ENCODE results near the gene YKT6. TPM values are rescaled to one million over a fixed set of nuclear protein-coding genes. Genes with fewer than 3 reads are reported as not detected.

YKT6 gene
- total and polyA plus RNA-seq, 2 of the 8 experiments (the other 6 are each of a cell fraction or from before 2014, with no cell fraction given): 75.3 to 103 TPM

GRCh38 chr7:44194069-44194468 is 6.7 kb upstream of the YKT6 start:
- 72% methylated on average over 2 of the region's 2 CpGs; no CpG with 5 or more reads in 1 of the 2 experiments for WGBS, 2 experiments (ENCODE audit: extremely low coverage in 1 of 2, insufficient coverage in 1 of 2, insufficient read length in 1 of 2, insufficient replicate concordance in 2 of 2, low coverage in 1 of 2, low lambda C conversion rate in 2 of 2, missing lambda C conversion rate in 1 of 2)
- H3K27ac ChIP-seq (ENCODE audit: low read depth, low read length): no peak overlapping the region
- no peak overlapping the region for H3K4me2 ChIP-seq (ENCODE audit: insufficient read depth in 1 of 2, low read depth in 2 of 2, low read length in 2 of 2)
- no peak overlapping the region for H4K8ac ChIP-seq (ENCODE audit: extremely low read depth, insufficient read depth, low read length)
- H3K9ac ChIP-seq (replicated peaks in 1 of 4; ENCODE audit: extremely low read depth in 1 of 4, low read depth in 3 of 4, low read length in 3 of 4): no peak overlapping the region
- POLR2A ChIA-PET (ENCODE audit: partially characterized antibody): no interaction called here
- H3K56ac ChIP-seq (replicated peaks; ENCODE audit: insufficient read length, low read depth, low read length): no peak overlapping the region
- peaks cover 0 to 3% (median 2%) of the 10 kb centered on the region in 4 experiments; a peak in 2 of 7 replicates for H3K27me3 ChIP-seq (replicated peaks in 1 of 4; ENCODE audit: control insufficient read depth in 3 of 4, extremely low read depth in 1 of 4, insufficient read depth in 3 of 4, low read length in 3 of 4)
- H4K91ac ChIP-seq (replicated peaks; ENCODE audit: insufficient read length, low read length): no peak overlapping the region
- no peaks in the 10 kb centered on the region for H3K9me3 ChIP-seq (ENCODE audit: insufficient read depth in 2 of 2, low read depth in 1 of 2, low read length in 1 of 2)
- no peak overlapping the region for H2BK15ac ChIP-seq (ENCODE audit: low read length)
- no peak overlapping the region for H4K5ac ChIP-seq (ENCODE audit: insufficient read length, low read depth, low read length)
- no peak overlapping the region for H3K14ac ChIP-seq (ENCODE audit: insufficient read length)
- no peak overlapping the region for H2BK12ac ChIP-seq (ENCODE audit: low read depth, low read length)
- H3K18ac ChIP-seq (ENCODE audit: extremely low read depth, low read length): no peak overlapping the region
- no peak overlapping the region for H3K4me3 ChIP-seq (ENCODE audit: extremely low read depth in 1 of 4, insufficient read depth in 2 of 4, low read depth in 3 of 4, low read length in 4 of 4)
- H2BK20ac ChIP-seq (ENCODE audit: low read length): no peak overlapping the region
- no peak overlapping the region for H2AK5ac ChIP-seq (ENCODE audit: low read depth, low read length)
- no peak for DNase-seq (ENCODE audit: low read depth in 1 of 2, low spot score in 2 of 2)
- H3K36me3 ChIP-seq (ENCODE audit: control insufficient read depth in 2 of 4, insufficient read depth in 4 of 4, low read length in 3 of 4): no peaks in the 10 kb centered on the region
- no peak overlapping the region for H3K23ac ChIP-seq (ENCODE audit: insufficient read length)
- H3K79me2 ChIP-seq (ENCODE audit: control insufficient read depth in 1 of 2, insufficient read depth in 2 of 2, low read length in 2 of 2): no peaks in the 10 kb centered on the region
- H4K20me1 ChIP-seq (replicated peaks in 1 of 2; ENCODE audit: control insufficient read depth in 1 of 2, insufficient read depth in 2 of 2, low read length in 2 of 2): no peaks in the 10 kb centered on the region
- no peaks in the 10 kb centered on the region; a peak in 1 of 7 replicates for H3K4me1 ChIP-seq (replicated peaks in 1 of 4; ENCODE audit: control insufficient read depth in 3 of 4, insufficient read depth in 4 of 4, low read length in 3 of 4)
- H2BK120ac ChIP-seq (replicated peaks; ENCODE audit: low read depth, low read length): no peak overlapping the region
- CTCF ChIA-PET (ENCODE audit: partially characterized antibody): interaction anchor here (0.6 to 4.3 kb wide), 9 partner anchors 15 to 102 kb away, joined by 3 to 46 read pairs (median 4); no protein-coding TSS in a partner anchor
- FAIRE-seq: no peak
- no peak overlapping the region for H3K4ac ChIP-seq (replicated peaks; ENCODE audit: insufficient read length, low read depth, low read length)
- H3K79me1 ChIP-seq (ENCODE audit: low read depth, low read length): no peaks in the 10 kb centered on the region
- no peaks in the 10 kb centered on the region for H3K23me2 ChIP-seq (ENCODE audit: low read depth, low read length)
- H2AFZ ChIP-seq (ENCODE audit: low read length): no peak overlapping the region
- H2BK5ac ChIP-seq (ENCODE audit: low read depth, low read length): no peak overlapping the region
- TF ChIP-seq MAX (IDR thresholded peaks at IDR 0.05) (no peak), TAF7 (optimal IDR thresholded peaks at IDR 0.05; ENCODE audit: borderline replicate concordance, low read depth, low read length) (no peak), KDM4A (IDR thresholded peaks at IDR 0.05; ENCODE audit: low read depth, low read length, severe bottlenecking) (no peak), CBX5 (IDR thresholded peaks at IDR 0.05; ENCODE audit: low read depth, low read length) (no peak), POLR2A (IDR thresholded peaks at IDR 0.05; ENCODE audit: control extremely low read depth in 1 of 2, low read depth in 2 of 2, low read length in 2 of 2) (no peak), SIX5 (IDR thresholded peaks at IDR 0.05; ENCODE audit: low read depth, low read length) (no peak), JUND (IDR thresholded peaks at IDR 0.05; ENCODE audit: low read length) (no peak), SP2 (IDR thresholded peaks at IDR 0.05; ENCODE audit: low read length) (no peak), CTCF (IDR thresholded peaks at IDR 0.05; ENCODE audit: control extremely low read depth in 1 of 3, insufficient read depth in 1 of 3, low read depth in 1 of 3, low read length in 3 of 3) (no peak), CTBP2 (IDR thresholded peaks at IDR 0.05; ENCODE audit: borderline replicate concordance, insufficient read depth, insufficient read length, low read length) (no peak), USF2 (IDR thresholded peaks at IDR 0.05; ENCODE audit: low read length) (no peak)

Measured in H1 (cell line).